Hepatocyte (in vitro differentiated cells): ENCODE data around the gene ATP5MC2. TPM values are rescaled to one million over a fixed set of nuclear protein-coding genes. Genes with fewer than 3 reads are reported as not detected.
A peak's percentile ranks its signal among the peaks of the same experiment; 100 is the strongest.

Source experiments
- DNase-seq: peaks from one replicate; pipeline ENCODE4 v3.0.0-alpha.2; 2016; ENCODE audit warnings: low spot score
- H2AFZ ChIP-seq: fragments of 200-600 bp; sonication (generic); 2 replicates; pipeline ENCODE4 v1.6.0; 2016; ENCODE audit warnings: antibody characterized with exemption, mild to moderate bottlenecking
- H3K27ac ChIP-seq: fragments of 200-600 bp; sonication (generic); 2 replicates; pipeline ENCODE4 v1.5.1; 2016; ENCODE audit warnings: mild to moderate bottlenecking
- H3K27me3 ChIP-seq: fragments of 200-600 bp; sonication (generic); 2 replicates; pipeline ENCODE4 v1.6.1; 2016
- H3K36me3 ChIP-seq: fragments of 200-600 bp; sonication (generic); replicated peaks from 2 replicates; pipeline ENCODE4 v1.5.1; 2016; ENCODE audit warnings: low read depth; ENCODE audit not compliant: insufficient read depth
- H3K4me1 ChIP-seq: fragments of 200-600 bp; sonication (generic); 2 replicates; pipeline ENCODE4 v1.5.1; 2016; ENCODE audit warnings: mild to moderate bottlenecking, moderate library complexity; ENCODE audit not compliant: insufficient read depth
- H3K4me2 ChIP-seq: fragments of 200-600 bp; sonication (generic); 2 replicates; pipeline ENCODE4 v1.6.0; 2016
- H3K4me3 ChIP-seq: fragments of 200-600 bp; sonication (generic); 2 replicates; pipeline ENCODE4 v1.5.1; 2016; ENCODE audit warnings: mild to moderate bottlenecking
- H3K79me2 ChIP-seq: fragments of 200-600 bp; sonication (generic); 2 replicates; pipeline ENCODE4 v1.6.0; 2017; ENCODE audit warnings: mild to moderate bottlenecking
- H3K9me2 ChIP-seq: fragments of 200-600 bp; sonication (generic); replicated peaks from 2 replicates; pipeline ENCODE4 v1.6.0; 2017; ENCODE audit warnings: mild to moderate bottlenecking; ENCODE audit not compliant: insufficient read depth
- H3K9me3 ChIP-seq: fragments of 200-600 bp; sonication (generic); 2 replicates; pipeline ENCODE4 v1.5.1; 2016; ENCODE audit warnings: low read depth, mild to moderate bottlenecking
- H4K20me1 ChIP-seq: fragments of 200-600 bp; sonication (generic); 2 replicates; pipeline ENCODE4 v1.6.0; 2016; ENCODE audit warnings: mild to moderate bottlenecking; ENCODE audit not compliant: insufficient read depth, poor library complexity, severe bottlenecking
- CTCF ChIP-seq: fragments of 200-600 bp; sonication (generic); IDR thresholded peaks from 2 replicates; pipeline ENCODE4 v1.5.1; 2016; ENCODE audit warnings: antibody characterized with exemption, mild to moderate bottlenecking; ENCODE audit not compliant: poor library complexity
- EZH2 ChIP-seq: fragments of 200-600 bp; sonication (generic); IDR thresholded peaks from 2 replicates; pipeline ENCODE4 v1.6.1; 2016; ENCODE audit warnings: antibody characterized with exemption, mild to moderate bottlenecking, borderline replicate concordance
- EZH2phosphoT487 ChIP-seq: fragments of 200-600 bp; sonication (generic); IDR thresholded peaks from one replicate; pipeline ENCODE4 v1.6.1; 2018; ENCODE audit warnings: antibody characterized with exemption, mild to moderate bottlenecking, low read depth, moderate library complexity; ENCODE audit not compliant: unreplicated experiment, severe bottlenecking
- WGBS: methylation state at CpG from one replicate; pipeline ENCODE4 v1.1.6; 2016; ENCODE audit warnings: low lambda C conversion rate; ENCODE audit errors: missing lambda C conversion rate; 5-methylcytosine and 5-hydroxymethylcytosine counted together
- polyA plus RNA-seq: library from polyadenylated mRNA; unstranded; fragments of >200 nt; fragmentation: Nextera tagmentation; extraction: Ambion mirVana; gene quantifications from 2 replicates; pipeline ENCODE4 v1.2.1, GENCODE V29; 2016
- total RNA-seq: library from RNA; depleted of rRNA; stranded (reverse); fragments of >200 nt; gene quantifications from 2 replicates; pipeline ENCODE4 v1.2.3, GENCODE V29; 2014

ATP5MC2 gene
- total and polyA plus RNA-seq, 2 experiments from 2014 or later = 252 to 301 TPM

- H3K27me3 ChIP-seq = no peaks in the 10 kb centered on the region
- peak overlapping the region; percentile 90 for H3K27ac ChIP-seq
- H3K4me1 ChIP-seq = peaks cover 23% of the 10 kb centered on the region
- peak overlapping the region; percentile 55 for H3K4me2 ChIP-seq
- H3K79me2 ChIP-seq = no peaks in the 10 kb centered on the region
- 65% methylated on average over 2 of the region's 2 CpGs for WGBS
- H3K9me2 ChIP-seq = no peaks in the 10 kb centered on the region
- no peaks in the 10 kb centered on the region for H3K36me3 ChIP-seq
- H4K20me1 ChIP-seq = no peaks in the 10 kb centered on the region
- peak overlapping the region; percentile 12 for H2AFZ ChIP-seq
- no peak for DNase-seq
- no peak overlapping the region for H3K4me3 ChIP-seq
- H3K9me3 ChIP-seq = no peaks in the 10 kb centered on the region
- TF ChIP-seq EZH2phosphoT487 (no peak), EZH2 (no peak), CTCF (no peak)
Observed at GRCh38 chr12:53659571-53659981, 16.3 kb downstream of the ATP5MC2 start.

- H3K27me3 ChIP-seq = no peaks in the 10 kb centered on the region
- H3K4me1 ChIP-seq = peaks cover 23% of the 10 kb centered on the region
- no peaks in the 10 kb centered on the region for H3K9me3 ChIP-seq
- no peak for TF ChIP-seq CTCF
- no peak for TF ChIP-seq EZH2phosphoT487
- TF ChIP-seq EZH2 = no peak
- H3K9me2 ChIP-seq = no peaks in the 10 kb centered on the region
- WGBS = 38% methylated on average over 3 of the region's 3 CpGs
- H3K4me2 ChIP-seq = peak overlapping the region; percentile 55
- no peaks in the 10 kb centered on the region for H3K79me2 ChIP-seq
- peak overlapping the region; percentile 90 for H3K27ac ChIP-seq
- no peaks in the 10 kb centered on the region for H3K36me3 ChIP-seq
- peak; percentile 68 for DNase-seq
- no peak overlapping the region for H3K4me3 ChIP-seq
- no peaks in the 10 kb centered on the region for H4K20me1 ChIP-seq
- H2AFZ ChIP-seq = peak overlapping the region; percentile 12
Observed at GRCh38 chr12:53659011-53659551, 16.8 kb downstream of the ATP5MC2 start.

- H2AFZ ChIP-seq = no peak overlapping the region
- no peaks in the 10 kb centered on the region for H3K79me2 ChIP-seq
- H3K9me2 ChIP-seq = no peaks in the 10 kb centered on the region
- no peak overlapping the region for H3K4me3 ChIP-seq
- no peaks in the 10 kb centered on the region for H3K9me3 ChIP-seq
- H3K4me2 ChIP-seq = no peak overlapping the region
- no peak overlapping the region for H3K27ac ChIP-seq
- WGBS = 92% methylated on average over 4 of the region's 4 CpGs
- H3K4me1 ChIP-seq = peaks cover 23% of the 10 kb centered on the region
- DNase-seq = no peak
- H3K27me3 ChIP-seq = no peaks in the 10 kb centered on the region
- H4K20me1 ChIP-seq = no peaks in the 10 kb centered on the region
- H3K36me3 ChIP-seq = no peaks in the 10 kb centered on the region
- TF ChIP-seq EZH2 (no peak), CTCF (no peak), EZH2phosphoT487 (no peak)
Observed at GRCh38 chr12:53657041-53657440, 18.8 kb downstream of the ATP5MC2 start.

GRCh38 chr12:53653595-53653994 lies 22.3 kb downstream of the ATP5MC2 start:
- TF ChIP-seq EZH2phosphoT487 (no peak), CTCF (no peak), EZH2 (no peak)
- Histone ChIP-seq H3K27me3 (no peaks in the 10 kb centered on the region), H3K36me3 (no peaks in the 10 kb centered on the region), H3K27ac (no peak overlapping the region), H2AFZ (no peak overlapping the region), H3K9me3 (no peaks in the 10 kb centered on the region), H4K20me1 (no peaks in the 10 kb centered on the region), H3K4me2 (no peak overlapping the region), H3K79me2 (no peaks in the 10 kb centered on the region), H3K4me1 (peaks cover 10% of the 10 kb centered on the region), H3K4me3 (no peak overlapping the region), H3K9me2 (no peaks in the 10 kb centered on the region)
- DNase-seq = no peak
- WGBS = 97% methylated on average over 2 of the region's 2 CpGs
